Astrocyte (in vitro differentiated cells and primary cell): ENCODE results near the gene NDUFA3.

Source experiments
- EZH2 ChIP-seq: IDR thresholded peaks from 2 replicates; pipeline ENCODE4 v1.6.1; 2012; ENCODE audit warnings: mild to moderate bottlenecking, low read length, inconsistent platforms; ENCODE audit not compliant: insufficient read depth
- TF ChIP-seq, protein P1 (sequence below): IDR thresholded peaks from 2 replicates; pipeline ENCODE4 v1.5.1; 2011; ENCODE audit warnings: low read depth, mild to moderate bottlenecking, inconsistent platforms, low read length, moderate library complexity; ENCODE audit not compliant: insufficient read depth

DNA sequence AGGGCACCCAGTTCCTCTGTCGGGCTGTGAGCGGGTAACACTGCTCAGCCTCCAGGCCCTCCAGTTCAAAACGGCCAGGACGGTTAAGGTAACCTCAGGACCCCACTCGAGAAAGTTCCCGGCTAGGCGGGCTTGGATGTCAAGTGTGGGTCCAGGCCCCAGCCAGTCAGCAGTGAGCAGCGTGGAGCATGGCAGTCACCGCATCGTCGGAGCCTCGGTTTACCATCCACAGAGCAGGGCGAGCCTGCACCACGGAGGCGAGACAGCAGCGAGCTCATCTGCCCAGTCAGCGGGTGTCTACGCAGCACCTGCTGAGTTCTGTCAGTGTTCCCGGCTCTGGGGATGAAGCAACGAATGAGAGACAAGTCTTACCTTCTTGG is 27.0 kb downstream of the NDUFA3 start:
- TF ChIP-seq, protein P1, sequence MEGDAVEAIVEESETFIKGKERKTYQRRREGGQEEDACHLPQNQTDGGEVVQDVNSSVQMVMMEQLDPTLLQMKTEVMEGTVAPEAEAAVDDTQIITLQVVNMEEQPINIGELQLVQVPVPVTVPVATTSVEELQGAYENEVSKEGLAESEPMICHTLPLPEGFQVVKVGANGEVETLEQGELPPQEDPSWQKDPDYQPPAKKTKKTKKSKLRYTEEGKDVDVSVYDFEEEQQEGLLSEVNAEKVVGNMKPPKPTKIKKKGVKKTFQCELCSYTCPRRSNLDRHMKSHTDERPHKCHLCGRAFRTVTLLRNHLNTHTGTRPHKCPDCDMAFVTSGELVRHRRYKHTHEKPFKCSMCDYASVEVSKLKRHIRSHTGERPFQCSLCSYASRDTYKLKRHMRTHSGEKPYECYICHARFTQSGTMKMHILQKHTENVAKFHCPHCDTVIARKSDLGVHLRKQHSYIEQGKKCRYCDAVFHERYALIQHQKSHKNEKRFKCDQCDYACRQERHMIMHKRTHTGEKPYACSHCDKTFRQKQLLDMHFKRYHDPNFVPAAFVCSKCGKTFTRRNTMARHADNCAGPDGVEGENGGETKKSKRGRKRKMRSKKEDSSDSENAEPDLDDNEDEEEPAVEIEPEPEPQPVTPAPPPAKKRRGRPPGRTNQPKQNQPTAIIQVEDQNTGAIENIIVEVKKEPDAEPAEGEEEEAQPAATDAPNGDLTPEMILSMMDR: no peak
- no peak for TF ChIP-seq EZH2
